ENCODE results near the gene ASAP2.

DNA sequence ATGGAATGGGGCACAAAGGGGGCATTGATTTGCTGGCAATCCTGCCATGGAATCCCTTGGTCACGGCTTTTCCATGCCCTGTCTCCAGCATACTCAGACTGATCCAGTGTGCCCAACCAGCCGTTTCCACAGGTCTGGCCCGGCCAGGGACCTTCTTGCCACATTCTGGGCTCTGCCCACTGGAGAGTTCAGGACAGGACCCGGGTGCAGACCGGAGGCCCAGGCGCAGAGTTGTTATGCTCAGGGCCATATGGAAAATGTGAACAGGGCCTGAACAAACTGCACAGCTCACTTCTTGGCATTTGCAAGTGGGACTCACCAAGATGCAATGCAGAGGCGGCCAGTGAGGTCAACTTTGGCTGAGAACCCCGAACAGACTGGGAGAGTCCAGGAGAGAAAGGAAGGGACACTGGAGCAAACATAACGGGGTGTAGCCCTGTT lies 15.6 kb upstream of the ASAP2 start:
- TF ChIP-seq, protein P1, sequence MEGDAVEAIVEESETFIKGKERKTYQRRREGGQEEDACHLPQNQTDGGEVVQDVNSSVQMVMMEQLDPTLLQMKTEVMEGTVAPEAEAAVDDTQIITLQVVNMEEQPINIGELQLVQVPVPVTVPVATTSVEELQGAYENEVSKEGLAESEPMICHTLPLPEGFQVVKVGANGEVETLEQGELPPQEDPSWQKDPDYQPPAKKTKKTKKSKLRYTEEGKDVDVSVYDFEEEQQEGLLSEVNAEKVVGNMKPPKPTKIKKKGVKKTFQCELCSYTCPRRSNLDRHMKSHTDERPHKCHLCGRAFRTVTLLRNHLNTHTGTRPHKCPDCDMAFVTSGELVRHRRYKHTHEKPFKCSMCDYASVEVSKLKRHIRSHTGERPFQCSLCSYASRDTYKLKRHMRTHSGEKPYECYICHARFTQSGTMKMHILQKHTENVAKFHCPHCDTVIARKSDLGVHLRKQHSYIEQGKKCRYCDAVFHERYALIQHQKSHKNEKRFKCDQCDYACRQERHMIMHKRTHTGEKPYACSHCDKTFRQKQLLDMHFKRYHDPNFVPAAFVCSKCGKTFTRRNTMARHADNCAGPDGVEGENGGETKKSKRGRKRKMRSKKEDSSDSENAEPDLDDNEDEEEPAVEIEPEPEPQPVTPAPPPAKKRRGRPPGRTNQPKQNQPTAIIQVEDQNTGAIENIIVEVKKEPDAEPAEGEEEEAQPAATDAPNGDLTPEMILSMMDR (optimal IDR thresholded peaks at IDR 0.05 in 1 of 3, IDR thresholded peaks at IDR 0.05 in 1 of 3, conservative IDR thresholded peaks at IDR 0.05 in 1 of 3; ENCODE audit: extremely low read depth in 1 of 3, insufficient read depth in 2 of 3, low read length in 3 of 3), result no peak
- no peak for TF ChIP-seq EZH2 (IDR thresholded peaks at IDR 0.05; ENCODE audit: low read length)
